HepG2 (cell line): ENCODE results near the gene AJM1. TPM values are rescaled to one million over a fixed set of nuclear protein-coding genes. Genes with fewer than 3 reads are reported as not detected.
A peak's percentile ranks its signal among the peaks of the same experiment; 100 is the strongest.

Source experiments
- CSRNP1 ChIP-seq: sonication (generic); formaldehyde crosslinking; IDR thresholded peaks from 2 replicates; pipeline ENCODE4 v1.8.1; 2023; ENCODE audit warnings: mild to moderate bottlenecking, missing genetic modification reagents
- KAT8 ChIP-seq: IDR thresholded peaks from 2 replicates; pipeline ENCODE4 v1.6.1; 2016; ENCODE audit warnings: missing genetic modification reagents, missing compliant biosample characterization
- REL ChIP-seq: sonication (generic); formaldehyde crosslinking; conservative IDR thresholded peaks from 2 replicates; pipeline ENCODE4 v1.8.0; 2022; ENCODE audit warnings: mild to moderate bottlenecking, missing genetic modification reagents, moderate library complexity
- ZBTB34 ChIP-seq: sonication (generic); formaldehyde crosslinking; IDR thresholded peaks from 2 replicates; pipeline ENCODE4 v1.8.0; 2022; ENCODE audit warnings: mild to moderate bottlenecking, missing genetic modification reagents
- ZNF263 ChIP-seq: sonication (generic); formaldehyde crosslinking; IDR thresholded peaks from 2 replicates; pipeline ENCODE4 v1.4.0; 2020; ENCODE audit warnings: missing genetic modification reagents
- ZNF510 ChIP-seq: sonication (generic); formaldehyde crosslinking; IDR thresholded peaks from 2 replicates; pipeline ENCODE4 v1.4.0; 2020; ENCODE audit warnings: low read depth, mild to moderate bottlenecking, missing genetic modification reagents
- ZNF883 ChIP-seq: sonication (generic); formaldehyde crosslinking; IDR thresholded peaks from 2 replicates; pipeline ENCODE4 v1.5.1; 2020; ENCODE audit warnings: mild to moderate bottlenecking, missing genetic modification reagents; ENCODE audit errors: not compliant biosample characterization
- polyA plus RNA-seq, 8 experiments: library from polyadenylated mRNA; depleted of rRNA in 3 of 8; stranded (reverse) in 7 of 8; unstranded in 1 of 8; fragments of >200 nt; fragmentation: Illumina TruSeq in 4 of 8; extraction: Trizol in 4 of 8; gene quantifications; 2 replicates each; pipeline versions ENCODE4 v1.2.1 to v1.2.3, GENCODE V29; 2011 to 2016; ENCODE audit warnings: low read depth in 4 of 8, missing spikeins in 1 of 8, mixed read lengths in 1 of 8; ENCODE audit not compliant: insufficient read depth in 1 of 8
- total RNA-seq, 5 experiments: library from RNA; depleted of rRNA; stranded (reverse); fragments of >200 nt; fragmentation: Illumina TruSeq; extraction: Trizol; gene quantifications; 2 replicates each; pipeline ENCODE4 v1.2.3, GENCODE V29; 2016; ENCODE audit warnings: low read depth in 1 of 5

Gene AJM1
- total and polyA plus RNA-seq, 2 of the 13 experiments (the other 11 are each of a cell fraction or from before 2014, with no cell fraction given), result 1.1 to 1.2 TPM

- 0 out of 2 replicates have a peak, but pooled peaks have one; percentile 57 for TF ChIP-seq ZBTB34 (CRISPR knock-in tag)
- TF ChIP-seq KAT8 (CRISPR knock-in tag), result peak; percentile 19
- TF ChIP-seq ZNF510 (CRISPR knock-in tag), result peak; percentile 58; the same call in 1 of the 2 replicates
- TF ChIP-seq CSRNP1 (CRISPR knock-in tag), result peak; percentile 73; the same call in 1 of the 2 replicates
- peak; percentile 37; the same call in 1 of the 2 replicates for TF ChIP-seq ZNF263 (CRISPR knock-in tag)
- TF ChIP-seq ZNF883 (CRISPR knock-in tag), result peak; percentile 39
- peak; percentile 36; the same call in 1 of the 2 replicates for TF ChIP-seq REL
- TF ChIP-seq, all 625 proteins: peak for 186; not testable (repeated sequence) for 439
These were observed at the start of gene AJM1 (continued) for GRCh38 chr9:136842380-136842948.
